Measurements from ENCODE around the gene WDR70.
"Not testable (repeated sequence)": the region's sequence is repeated elsewhere in the genome, so short reads cannot be mapped to it uniquely, and the experiment has no call there.

The WDR70 gene

DNA sequence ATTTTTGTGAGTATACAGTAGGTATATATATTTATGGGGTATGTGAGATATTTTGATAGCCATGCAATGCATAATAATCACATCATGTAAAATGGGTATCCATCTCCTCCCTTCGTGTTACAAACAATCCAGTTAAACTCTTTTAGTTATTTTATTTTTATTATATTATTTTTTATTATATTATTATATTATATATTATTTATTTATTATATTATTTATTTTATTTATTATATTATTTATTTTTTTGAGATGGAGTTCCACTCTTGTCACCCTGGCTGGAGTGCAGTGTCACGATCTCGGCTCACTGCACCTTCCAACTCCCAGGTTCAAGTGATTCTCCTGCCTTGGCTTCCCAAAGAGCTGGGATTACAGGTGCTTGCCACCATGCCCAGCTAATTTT lies 138.6 kb downstream of the WDR70 start:
- no peak for DNase-seq

DNA sequence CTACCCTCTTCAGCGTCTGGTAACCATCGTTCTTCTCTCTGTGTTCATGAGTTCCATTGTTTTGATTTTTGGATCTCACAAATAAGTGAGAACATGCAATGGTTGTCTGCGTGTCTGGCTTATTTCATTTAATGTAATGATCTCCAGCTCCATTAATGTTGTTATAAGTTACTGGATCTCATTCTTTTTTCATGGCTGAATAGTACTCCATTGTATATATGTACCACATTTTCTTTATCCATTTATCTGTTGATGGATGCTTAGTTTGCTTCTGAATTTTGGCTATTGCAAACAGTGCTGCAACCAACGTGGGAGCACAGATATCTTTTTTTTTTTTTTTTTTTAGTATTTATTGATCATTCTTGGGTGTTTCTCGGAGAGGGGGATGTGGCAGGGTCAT lies 139.2 kb downstream of the WDR70 start:
- not testable (repeated sequence) for DNase-seq

DNA sequence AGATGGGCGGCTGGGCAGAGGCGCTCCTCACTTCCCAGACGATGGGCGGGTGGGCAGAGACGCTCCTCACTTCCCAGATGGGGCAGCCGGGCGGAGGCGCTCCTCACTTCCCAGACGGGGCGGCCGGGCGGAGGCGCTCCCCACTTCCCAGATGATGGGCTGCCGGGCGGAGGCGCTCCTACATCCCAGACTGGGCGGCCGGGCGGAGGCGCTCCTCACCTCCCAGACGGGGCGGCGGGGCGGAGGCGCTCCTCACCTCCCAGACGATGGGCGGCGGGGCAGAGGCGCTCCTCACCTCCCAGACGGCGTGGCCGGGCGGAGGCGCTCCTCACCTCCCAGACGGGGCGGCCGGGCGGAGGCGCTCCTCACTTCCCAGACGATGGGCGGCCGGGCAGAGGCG lies 140.2 kb downstream of the WDR70 start:
- DNase-seq = no peak

DNA sequence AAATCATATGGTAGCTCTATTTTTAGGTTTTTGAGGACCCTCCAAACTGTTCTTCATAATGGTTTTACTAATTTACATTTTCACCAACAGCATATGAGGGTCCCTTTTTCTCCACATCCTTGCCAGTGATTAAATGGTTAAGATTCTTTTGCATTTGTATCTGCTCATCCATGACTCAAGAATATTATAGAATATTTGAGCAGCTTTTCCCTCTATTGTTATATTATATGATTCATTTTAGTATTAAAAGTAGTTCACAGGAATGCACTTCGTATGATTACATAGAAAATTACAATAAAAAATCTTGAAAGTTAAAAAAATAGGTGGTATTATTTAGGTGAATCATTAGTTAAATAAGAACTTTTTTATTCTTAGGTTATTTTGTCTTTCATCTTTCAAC lies 140.7 kb downstream of the WDR70 start:
- DNase-seq = no peak

DNA sequence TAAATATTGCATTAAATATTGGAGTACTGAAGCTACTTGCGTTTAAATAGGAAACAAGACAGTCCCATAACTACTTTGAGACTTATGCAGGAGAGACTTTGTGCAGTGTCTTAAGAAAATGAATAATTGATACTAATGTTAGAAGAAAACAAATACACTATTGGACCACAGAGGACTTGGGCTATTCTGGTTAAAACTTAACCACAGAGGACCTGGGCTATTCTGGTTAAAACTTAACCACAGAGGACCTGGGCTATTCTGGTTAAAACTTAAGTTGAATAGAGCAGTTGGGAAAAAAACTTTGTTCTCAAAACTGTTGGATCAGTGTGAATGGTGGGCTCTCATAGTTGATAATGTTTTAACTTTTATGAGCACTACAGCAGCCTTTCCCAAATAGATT lies 141.7 kb downstream of the WDR70 start:
- DNase-seq = no peak

DNA sequence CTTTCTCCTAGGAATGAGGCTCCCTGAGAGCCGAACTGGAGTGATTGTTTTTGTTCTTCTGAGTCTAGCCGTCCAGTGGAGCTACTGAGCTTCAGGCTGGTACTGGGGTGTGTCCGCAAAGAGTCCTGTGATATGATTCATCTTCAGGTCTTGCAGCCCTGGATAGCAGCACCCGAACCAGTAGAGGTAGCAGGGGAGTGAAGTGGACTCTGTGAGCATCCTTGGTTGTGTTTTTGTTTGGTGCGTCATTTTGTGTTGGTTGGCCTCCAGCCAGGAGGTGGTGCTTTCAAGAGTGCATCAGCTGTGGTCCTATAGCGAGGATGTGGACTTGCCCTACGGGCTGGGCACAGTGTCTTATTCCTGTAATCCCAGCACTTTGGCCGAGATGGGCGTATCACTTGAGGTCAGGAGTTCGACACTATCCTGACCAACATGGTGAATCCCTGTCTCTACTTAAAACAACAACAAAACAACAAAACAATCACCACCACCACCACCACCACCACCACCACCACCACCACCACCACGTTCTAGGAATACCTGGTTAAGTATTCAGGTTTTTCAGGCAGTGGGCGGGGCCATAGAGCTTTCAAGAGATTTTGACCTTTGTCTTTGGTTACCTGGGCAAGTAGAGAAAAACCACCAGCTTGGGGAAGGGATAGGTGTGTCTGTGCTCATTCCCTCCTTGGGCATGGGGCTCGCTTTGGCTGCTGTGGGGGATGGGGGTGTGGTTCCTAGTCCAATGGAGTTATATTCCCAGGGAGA lies 154.0 kb downstream of the WDR70 start:
- no peak for DNase-seq

DNA sequence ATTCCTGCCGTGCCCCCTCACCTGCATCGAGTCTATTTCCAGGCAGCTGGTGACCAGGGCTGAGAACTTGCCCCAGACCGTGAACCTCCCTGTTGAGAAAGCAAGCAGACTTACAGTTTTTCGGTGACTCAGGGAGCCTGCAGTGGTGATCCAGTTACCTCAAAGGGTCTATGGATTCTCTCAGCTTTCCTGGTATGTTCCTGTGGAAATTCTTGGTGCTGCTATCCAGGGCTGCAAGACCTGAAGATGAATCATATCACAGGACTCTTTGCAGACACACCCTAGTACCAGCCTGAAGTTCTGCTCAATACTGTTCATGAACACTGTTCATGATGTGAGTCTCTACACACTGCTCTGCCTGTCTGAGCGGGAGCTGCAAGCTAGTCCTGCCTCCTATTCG lies 154.7 kb downstream of the WDR70 start:
- no peak for DNase-seq

DNA sequence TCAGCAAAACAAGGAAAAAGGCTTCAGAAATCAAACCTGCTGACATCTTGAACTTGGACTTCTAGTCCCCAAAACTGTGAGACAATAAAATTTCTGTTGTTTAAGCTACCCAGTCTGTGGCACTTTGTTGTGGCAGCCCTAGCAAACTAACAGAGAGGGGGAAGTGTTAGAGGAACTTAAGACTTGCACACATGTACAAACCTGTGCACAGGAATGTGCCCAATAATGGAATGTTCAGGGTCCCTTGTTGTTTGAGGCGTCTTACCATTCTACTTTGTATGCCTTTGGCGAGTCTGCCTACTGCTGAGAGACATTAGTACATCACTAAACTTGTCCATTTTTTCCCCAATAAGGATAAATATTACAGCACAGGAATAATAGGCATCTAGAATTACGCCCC lies 160.3 kb downstream of the WDR70 start:
- no peak for DNase-seq

DNA sequence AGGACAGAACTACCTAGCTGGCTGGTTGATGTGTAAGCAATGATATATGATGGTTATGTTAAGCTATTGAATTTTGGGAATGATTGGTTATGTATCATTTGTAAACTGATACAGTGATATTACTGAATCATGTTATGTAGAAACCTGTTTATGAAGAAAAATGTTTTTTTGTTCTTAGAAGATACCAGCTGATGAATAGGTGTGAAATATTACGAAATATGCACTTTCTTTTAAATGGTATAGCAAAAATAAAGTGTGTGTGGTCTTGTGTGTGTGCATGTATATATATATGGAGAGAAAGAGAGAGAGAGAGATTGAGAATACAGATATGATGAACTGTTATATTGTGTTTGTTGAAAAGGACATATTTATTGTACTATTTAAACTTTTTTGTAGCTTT lies 164.1 kb downstream of the WDR70 start:
- DNase-seq = no peak

DNA sequence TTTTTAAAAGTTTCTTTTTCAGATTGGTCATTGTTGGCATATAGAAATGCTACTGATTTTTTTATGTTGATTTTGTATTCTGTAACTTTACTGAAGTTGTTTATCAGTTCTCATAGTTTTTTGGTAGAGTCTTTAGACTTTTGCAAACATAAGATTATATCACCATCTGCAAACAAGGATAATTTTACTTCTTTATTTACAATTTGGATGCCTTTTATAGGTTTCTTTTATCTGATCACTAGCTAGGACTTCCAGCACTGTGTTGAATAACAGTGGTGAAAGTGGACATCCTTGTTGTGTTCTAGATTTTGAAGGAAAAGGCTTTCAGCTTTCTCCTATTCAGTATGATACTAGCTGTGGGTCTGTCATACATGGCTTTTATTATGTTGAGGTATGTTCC lies 170.3 kb downstream of the WDR70 start:
- no peak for DNase-seq

DNA sequence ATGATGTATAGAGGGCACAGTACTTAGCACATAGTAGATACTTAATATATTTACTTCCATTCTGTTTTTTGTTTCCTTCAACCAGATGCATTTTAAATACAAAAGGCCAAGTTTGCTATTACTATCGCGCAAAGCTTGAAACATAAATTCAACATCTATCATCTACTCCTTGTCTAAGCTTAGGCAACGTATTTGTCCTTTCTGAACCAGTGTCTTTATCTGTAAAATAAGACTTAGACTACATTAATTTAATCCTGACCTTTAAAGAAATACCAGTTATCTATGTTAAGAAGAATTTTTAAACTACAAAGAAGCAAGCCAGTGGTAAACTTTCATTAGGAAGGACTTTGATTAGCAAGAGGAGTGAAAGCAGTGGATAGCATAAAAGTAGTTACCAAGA lies 173.0 kb downstream of the WDR70 start:
- no peak for DNase-seq

DNA sequence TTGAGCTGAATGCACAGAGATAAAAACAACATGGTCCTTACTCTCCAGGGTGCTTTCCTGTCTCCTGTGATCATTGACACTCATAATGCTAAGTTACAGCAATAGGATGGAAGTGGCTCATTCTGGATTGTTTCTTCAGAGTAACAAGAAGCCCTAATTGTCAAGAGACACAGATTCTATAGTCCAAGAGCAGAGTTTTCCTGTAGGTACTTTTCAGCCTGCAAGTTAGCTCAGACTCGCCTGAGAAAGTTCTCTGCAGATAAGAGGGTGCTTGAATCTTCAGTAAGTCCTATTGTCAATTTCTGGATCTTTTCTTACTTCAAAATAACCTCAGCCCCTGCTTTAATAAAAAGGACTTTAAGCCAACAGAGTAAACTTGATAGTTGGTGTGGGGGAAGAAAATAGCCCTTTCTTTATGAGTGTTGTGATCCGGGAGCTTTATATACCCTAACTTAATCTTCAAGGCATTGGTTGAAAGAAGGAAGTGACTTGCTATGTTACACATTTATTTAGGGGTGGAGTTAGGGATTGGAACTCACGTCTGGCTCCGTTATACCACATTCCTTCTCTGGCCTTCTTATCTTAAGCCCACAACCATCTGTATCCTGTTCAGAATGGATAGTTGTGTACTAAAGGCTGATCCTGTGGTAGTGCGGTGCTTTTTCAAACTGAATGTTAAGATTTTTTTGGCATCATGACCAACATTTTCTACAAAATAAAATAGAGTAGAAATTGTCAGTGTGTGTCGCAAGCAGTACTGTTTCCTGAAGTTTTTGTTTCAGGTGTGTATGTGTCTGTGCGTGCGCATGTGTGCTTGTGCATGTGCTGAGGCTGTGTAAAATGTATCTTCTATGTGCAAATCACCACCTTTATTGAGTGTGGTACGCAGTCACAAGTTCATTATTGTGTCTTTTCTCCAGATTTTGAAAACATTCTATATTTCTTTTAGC lies 173.9 kb downstream of the WDR70 start:
- no peak for DNase-seq

DNA sequence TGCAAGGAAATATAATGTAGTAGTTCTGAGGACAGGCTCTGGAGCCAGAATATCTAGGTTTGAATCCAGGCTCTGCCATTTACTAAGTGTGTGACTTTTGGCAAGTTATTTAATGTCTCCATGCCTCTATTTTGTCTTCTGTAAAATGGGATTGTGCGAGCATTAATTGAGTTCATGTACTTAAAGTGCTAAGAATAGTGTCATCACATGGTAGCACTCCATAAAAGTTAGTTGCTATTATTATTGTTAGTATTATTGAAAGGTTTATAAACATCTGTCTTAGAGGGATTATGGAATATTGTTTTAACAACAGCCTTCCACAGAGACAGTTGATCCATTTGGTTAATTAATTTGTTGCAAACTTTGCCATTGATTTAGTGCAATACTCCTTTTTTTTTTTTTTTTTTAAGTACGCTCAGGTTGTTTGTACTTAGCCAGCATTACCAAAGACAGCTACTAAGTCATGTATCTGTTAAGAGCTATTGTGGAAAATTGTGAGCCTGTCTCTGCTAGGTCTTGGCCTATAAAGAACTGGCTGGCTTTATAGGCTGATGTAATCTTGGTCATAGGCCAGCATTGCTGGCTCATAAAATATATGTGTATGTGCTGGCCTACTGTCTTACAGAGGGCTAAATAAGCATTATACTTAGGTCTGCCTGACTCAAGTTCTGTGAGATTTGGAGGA lies 174.7 kb downstream of the WDR70 start:
- no peak for DNase-seq

DNA sequence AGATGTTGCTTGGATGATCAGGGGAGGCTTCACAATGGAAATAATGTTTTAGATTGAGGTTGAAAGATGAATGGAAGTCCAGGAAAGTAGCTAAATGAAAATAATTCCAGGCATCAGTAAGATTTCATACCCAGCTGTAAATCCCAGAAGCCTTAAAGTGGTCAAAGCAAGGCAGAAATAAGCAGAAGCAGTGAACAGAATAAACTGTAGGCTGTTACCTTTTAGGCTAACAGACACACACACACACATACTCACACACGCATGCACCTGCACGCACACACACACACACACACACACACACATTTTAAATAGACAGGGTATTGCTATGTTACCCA lies 175.3 kb downstream of the WDR70 start:
- DNase-seq = no peak

DNA sequence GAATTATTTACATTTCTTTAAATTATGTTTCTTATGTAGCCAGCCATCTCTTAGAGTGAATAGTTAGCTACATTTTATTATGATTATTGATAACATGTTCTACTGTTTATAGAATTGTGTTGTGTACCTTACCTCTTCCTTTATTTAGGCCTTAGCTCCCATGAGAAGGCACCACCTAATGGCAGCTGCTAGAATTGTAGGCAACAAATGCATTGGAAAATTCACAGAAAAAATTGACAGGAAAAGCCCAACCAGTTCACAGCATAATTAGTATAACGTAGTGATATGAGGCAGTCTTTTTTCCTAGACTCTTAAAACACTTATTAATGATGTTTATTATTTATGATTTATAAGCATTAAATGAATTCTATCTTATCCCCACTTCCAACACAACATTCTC lies 175.8 kb downstream of the WDR70 start:
- DNase-seq = no peak

DNA sequence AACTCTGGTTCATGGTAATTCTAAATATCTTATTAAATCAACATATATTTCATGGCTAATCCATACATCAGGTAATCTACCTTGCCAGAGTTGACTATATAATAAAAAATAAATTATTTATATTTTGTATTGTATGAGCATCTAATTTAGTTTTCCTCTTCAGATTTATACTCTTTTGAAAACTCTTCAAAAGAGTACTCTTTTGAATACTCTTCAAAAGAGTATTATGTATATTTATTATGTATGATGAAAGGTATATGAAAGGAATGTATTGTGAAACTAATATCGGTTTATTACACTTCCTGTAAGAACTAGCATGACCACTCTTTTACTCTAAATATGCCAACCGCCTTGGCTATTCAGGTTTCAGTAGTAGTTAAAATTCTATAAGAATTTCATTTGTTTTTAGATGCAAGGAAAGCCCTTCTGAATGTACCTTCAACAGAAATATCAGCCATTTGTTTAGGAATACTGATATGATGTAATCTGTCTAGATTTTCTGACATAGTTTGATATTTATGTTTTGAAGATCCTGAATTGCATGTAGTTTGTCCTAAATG lies 178.7 kb downstream of the WDR70 start:
- no peak for DNase-seq

DNA sequence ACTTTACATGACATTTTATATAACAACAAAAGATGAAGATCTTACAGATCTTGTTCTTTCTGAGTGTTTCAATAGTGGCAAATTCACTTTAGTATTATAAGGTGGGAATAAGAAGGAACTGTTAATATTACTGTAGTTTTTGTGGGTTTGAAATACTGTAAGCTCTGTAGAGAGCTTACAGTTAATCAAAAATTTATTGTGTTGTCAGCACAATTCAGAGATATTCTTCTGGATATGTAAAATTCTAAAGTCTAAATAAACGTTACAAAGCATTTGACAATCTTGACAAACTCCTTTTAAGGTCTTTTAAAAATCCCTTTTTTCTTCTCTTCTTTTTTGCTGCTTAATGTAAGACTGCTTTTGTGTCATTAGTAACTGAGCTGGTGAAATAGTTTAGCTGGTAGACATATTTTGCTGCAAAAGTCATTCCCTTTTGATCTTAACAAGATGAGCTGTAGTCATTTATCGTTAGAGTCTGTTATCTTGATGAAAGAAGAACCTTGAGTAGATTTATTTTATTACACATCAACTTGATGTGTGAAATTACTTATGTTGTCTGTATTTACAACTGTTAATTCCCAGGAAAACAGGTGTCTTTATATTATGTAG lies 186.0 kb downstream of the WDR70 start:
- DNase-seq = no peak

DNA sequence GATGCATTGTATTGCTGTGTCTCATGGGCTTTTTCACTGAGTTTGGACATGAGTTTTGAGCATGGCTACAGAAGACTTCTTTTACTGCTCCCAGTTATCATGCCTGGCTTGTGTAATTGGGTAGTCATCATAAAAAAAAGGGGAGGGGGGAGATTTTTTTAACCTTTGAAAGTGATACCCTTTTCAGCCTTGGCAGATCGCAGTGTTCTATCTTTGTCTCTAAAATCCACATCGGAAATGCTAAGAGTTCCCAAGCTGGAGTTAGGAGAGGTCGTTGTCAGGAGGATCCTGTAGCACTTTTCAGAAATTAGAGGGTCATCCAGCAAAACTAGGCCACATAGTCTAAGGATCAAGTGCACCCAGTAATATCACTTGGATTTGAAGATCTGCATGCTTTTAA lies 188.4 kb downstream of the WDR70 start:
- DNase-seq = no peak

DNA sequence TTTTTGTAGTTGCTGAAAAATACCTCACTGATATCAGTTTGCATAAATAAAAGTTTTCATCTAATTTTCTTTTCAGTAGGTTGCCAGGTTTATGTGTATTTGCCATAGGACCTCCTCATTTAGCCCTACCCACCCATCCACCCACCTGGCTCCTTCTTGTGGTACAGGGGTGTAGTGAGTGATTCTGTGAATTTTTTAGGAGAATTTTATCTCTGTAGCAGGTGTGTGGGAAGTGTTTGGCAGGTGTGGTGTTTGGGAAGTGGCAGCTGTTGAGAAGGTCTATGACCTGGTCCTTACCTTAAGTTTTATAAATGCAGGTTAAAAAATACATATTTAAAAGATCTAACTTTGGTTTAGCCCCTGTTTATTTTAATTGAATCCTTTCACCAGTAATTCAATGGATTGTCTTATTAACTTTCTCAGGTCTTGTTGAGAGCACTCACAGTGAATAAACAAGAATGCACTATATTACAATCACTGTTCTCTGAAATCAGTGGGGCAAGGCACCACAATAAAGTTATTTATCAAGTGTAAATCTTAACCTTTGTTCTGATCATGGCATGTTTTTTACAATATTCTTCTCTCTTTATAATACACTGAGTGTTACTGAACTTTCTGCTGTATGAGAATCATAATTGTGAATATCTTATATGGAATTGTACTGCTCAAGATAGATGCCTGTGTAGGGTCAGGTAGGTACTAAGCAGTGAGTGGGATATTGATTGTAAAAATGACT lies 189.1 kb downstream of the WDR70 start:
- no peak for DNase-seq

DNA sequence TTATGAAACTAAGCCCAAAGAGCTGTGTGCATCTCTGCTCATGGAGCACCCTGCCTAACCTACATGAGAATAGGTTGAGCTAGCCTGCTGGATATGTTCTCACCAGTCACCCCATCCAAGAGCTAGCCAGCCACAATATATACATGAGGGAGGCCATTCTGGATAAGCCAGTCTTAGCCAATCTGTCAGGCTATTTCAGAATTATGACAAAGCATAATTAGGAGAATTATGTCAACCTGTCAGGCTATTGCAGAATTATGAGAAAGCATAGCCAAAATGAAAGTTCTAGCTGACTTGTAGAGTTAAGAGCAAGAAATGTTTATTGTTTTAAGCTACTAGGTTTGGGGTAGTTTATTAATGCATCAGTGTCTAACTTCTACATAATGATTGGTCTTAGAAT lies 189.8 kb downstream of the WDR70 start:
- DNase-seq = no peak

DNA sequence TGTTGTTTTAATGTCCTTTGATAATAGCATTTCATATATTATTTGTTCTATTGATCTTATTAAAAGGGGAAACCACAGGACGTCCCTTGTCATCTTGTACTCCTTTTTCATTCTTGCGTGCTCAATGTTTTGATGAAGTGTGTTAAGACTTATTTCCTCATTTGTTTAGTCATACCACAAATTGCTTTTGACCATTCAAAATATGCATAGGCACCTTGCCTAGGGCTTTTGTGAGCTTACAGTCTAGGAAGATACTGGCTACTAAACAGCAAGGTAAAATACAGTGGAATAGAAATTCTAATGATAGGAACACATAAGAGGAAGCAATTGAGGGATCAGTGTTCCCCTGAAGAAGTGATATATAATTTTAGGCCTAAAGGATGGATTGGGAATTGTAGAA lies 190.3 kb downstream of the WDR70 start:
- DNase-seq = no peak

All from hypothalamus (tissue), 51 donors.